Fibroblast of skin of abdomen (primary cell): Measurements from ENCODE around the gene ZSCAN32.

Source experiments
- DNase-seq: peaks from one replicate; pipeline ENCODE4 v3.0.0-alpha.2; 2013

Gene ZSCAN32

GRCh38 chr16:3356118-3356517 is 44.7 kb downstream of the ZSCAN32 start:
- no peak for DNase-seq

- no peak for DNase-seq
Measured at GRCh38 chr16:3355589-3355988, 45.2 kb downstream of the ZSCAN32 start, which contains the start of gene OR2C1. Gene OR2C1 (plus strand): TSS chr16:3355889. CDS start chr16:3355941, 52 bp downstream.

GRCh38 chr16:3349175-3349574 is 51.6 kb downstream of the ZSCAN32 start:
- no peak for DNase-seq

GRCh38 chr16:3348547-3349167 is 52.1 kb downstream of the ZSCAN32 start:
- no peak for DNase-seq

GRCh38 chr16:3347586-3347985 is 53.2 kb downstream of the ZSCAN32 start:
- no peak for DNase-seq

GRCh38 chr16:3346041-3346440 is 54.8 kb downstream of the ZSCAN32 start:
- DNase-seq: no peak
